Endothelial cell of umbilical vein (primary cell): Measurements from ENCODE around the gene THSD4. TPM values are rescaled to one million over a fixed set of nuclear protein-coding genes. Genes with fewer than 3 reads are reported as not detected.

Experiments used
- BruUV-seq: library from RNA; stranded (reverse); fragments of 400-500 nt; replicated peaks from 2 replicates; lab custom pipeline; 2021; lab: Mats Ljungman, UMichigan
- CTCF ChIA-PET: fragments of 300-600, 350-600 bp; sonication (Branson Sonifier 250); formaldehyde crosslinking; loops from one replicate; lab custom pipeline; 2021; ENCODE audit warnings: antibody characterized with exemption, inconsistent platforms; lab: Charles Lee
- POLR2A ChIA-PET: fragments of 300-600, 350-600 bp; sonication (Branson Sonifier 250); formaldehyde crosslinking; loops from one replicate; lab custom pipeline; 2021; ENCODE audit warnings: antibody characterized with exemption, inconsistent platforms; lab: Charles Lee
- DNase-seq: peaks from one replicate; pipeline ENCODE4 v3.0.0-alpha.2; 2011; ENCODE audit warnings: low read depth, low spot score
- FAIRE-seq: peaks from 2 replicates; lab custom pipeline; 2011; peaks lifted over from hg19 to GRCh38; lab: Jason Lieb, UNC
- H2AFZ ChIP-seq: 2 replicates; pipeline ENCODE4 v1.6.0; 2012; ENCODE audit warnings: low read depth, low read length, control low read depth, inconsistent platforms
- H3K27ac ChIP-seq: 2 replicates; pipeline ENCODE4 v1.5.1; 2011; ENCODE audit warnings: low read depth, mild to moderate bottlenecking, control low read depth, low read length, moderate library complexity; ENCODE audit not compliant: insufficient read depth
- H3K27me3 ChIP-seq, 2 experiments: 2 replicates each; pipeline versions ENCODE4 v1.6.0 to v1.6.1; 2011; ENCODE audit warnings: low read length in 2 of 2, mixed read lengths in 1 of 2; ENCODE audit not compliant: control insufficient read depth in 2 of 2, insufficient read depth in 2 of 2
- H3K36me3 ChIP-seq, 2 experiments: 2 replicates in 1 of 2; 3 replicates in 1 of 2; pipeline ENCODE4 v1.5.1; 2011; ENCODE audit warnings: low read length in 2 of 2, mild to moderate bottlenecking in 1 of 2, moderate library complexity in 1 of 2; ENCODE audit not compliant: control insufficient read depth in 2 of 2, insufficient read depth in 2 of 2; ENCODE audit errors: extremely low read depth in 1 of 2
- H3K4me1 ChIP-seq: 3 replicates; pipeline ENCODE4 v1.5.1; 2011; ENCODE audit warnings: mild to moderate bottlenecking, low read length; ENCODE audit not compliant: control insufficient read depth, insufficient read depth; ENCODE audit errors: extremely low read depth
- H3K4me2 ChIP-seq: 2 replicates; pipeline ENCODE4 v1.6.1; 2011; ENCODE audit warnings: low read length, control low read depth, mixed read lengths; ENCODE audit not compliant: insufficient read depth
- H3K4me3 ChIP-seq, 3 experiments: fragments of 200-600 bp in 1 of 3; sonication (generic), shearing (Covaris generic) in 1 of 3; replicated peaks in 1 of 3; 2 replicates each; pipeline ENCODE4 v1.5.1; 2011 to 2016; ENCODE audit warnings: control low read depth in 3 of 3, low read length in 3 of 3, mild to moderate bottlenecking in 2 of 3, inconsistent platforms in 1 of 3, low read depth in 1 of 3, moderate library complexity in 1 of 3; ENCODE audit not compliant: insufficient read depth in 1 of 3
- H3K79me2 ChIP-seq: 2 replicates; pipeline ENCODE4 v1.6.0; 2012; ENCODE audit warnings: low read length, inconsistent platforms; ENCODE audit not compliant: control insufficient read depth, insufficient read depth
- H3K9ac ChIP-seq: replicated peaks from 2 replicates; pipeline ENCODE3; 2011; ENCODE audit warnings: low read length, control low read depth; ENCODE audit not compliant: insufficient read depth; ENCODE audit errors: extremely low read depth
- H3K9me1 ChIP-seq: replicated peaks from 3 replicates; pipeline ENCODE4 v1.6.0; 2011; ENCODE audit warnings: mild to moderate bottlenecking, low read length; ENCODE audit not compliant: control insufficient read depth, insufficient read depth; ENCODE audit errors: extremely low read depth
- H3K9me3 ChIP-seq: replicated peaks from 2 replicates; pipeline ENCODE4 v1.5.1; 2012; ENCODE audit warnings: low read length, inconsistent platforms; ENCODE audit not compliant: control insufficient read depth, insufficient read depth
- H4K20me1 ChIP-seq: replicated peaks from 2 replicates; pipeline ENCODE3; 2011; ENCODE audit warnings: mild to moderate bottlenecking, low read length; ENCODE audit not compliant: control insufficient read depth, insufficient read depth; ENCODE audit errors: extremely low read depth
- EZH2 ChIP-seq: IDR thresholded peaks from 2 replicates; pipeline ENCODE4 v1.6.1; 2012; ENCODE audit warnings: borderline replicate concordance, low read depth, mild to moderate bottlenecking, moderate library complexity, low read length, inconsistent platforms; ENCODE audit not compliant: severe bottlenecking
- FOS ChIP-seq: IDR thresholded peaks from 2 replicates; pipeline ENCODE4 v1.6.1; 2011; ENCODE audit warnings: mild to moderate bottlenecking, low read length, moderate library complexity, borderline replicate concordance; ENCODE audit not compliant: insufficient read depth
- GATA2 ChIP-seq: IDR thresholded peaks from 2 replicates; pipeline ENCODE4 v1.7.0; 2011; ENCODE audit warnings: low read depth, mild to moderate bottlenecking, moderate library complexity, mixed read lengths, low read length; ENCODE audit not compliant: insufficient read length, insufficient read depth
- JUN ChIP-seq: IDR thresholded peaks from 2 replicates; pipeline ENCODE4 v1.6.1; 2011; ENCODE audit warnings: borderline replicate concordance, low read depth; ENCODE audit not compliant: insufficient read length, insufficient read depth
- MYC ChIP-seq: IDR thresholded peaks from one replicate; pipeline ENCODE4 v1.6.1; 2011; ENCODE audit warnings: mild to moderate bottlenecking, low read depth, low read length
- POLR2A ChIP-seq: IDR thresholded peaks from 2 replicates; pipeline ENCODE4 v1.6.1; 2012; ENCODE audit warnings: low read depth, mild to moderate bottlenecking, control low read depth, low read length
- POLR2AphosphoS5 ChIP-seq: IDR thresholded peaks from 2 replicates; pipeline ENCODE4 v1.6.1; 2012; ENCODE audit warnings: low read depth, mild to moderate bottlenecking, control low read depth, low read length, moderate library complexity; ENCODE audit not compliant: insufficient read depth
- dilution Hi-C: fragments of 300-500 bp; cut with MboI; formaldehyde crosslinking; loops from one replicate; pipeline ENCODE4 v1.15.0; 2019; ENCODE audit warnings: low sequenced_read_pairs; ENCODE audit not compliant: extremely low pct_ligation_motif_present
- intact Hi-C: fragments of 100-400 bp; cut with micrococcal nuclease; formaldehyde crosslinking; loops from one replicate; pipeline ENCODE4 v1.10.0; 2022
- polyA plus RNA-seq, 4 experiments: library from polyadenylated mRNA; depleted of rRNA in 3 of 4; stranded (reverse) in 3 of 4; unstranded in 1 of 4; fragments of >200 nt; gene quantifications; 2 replicates each; pipeline versions ENCODE4 v1.2.1 to v1.2.3, GENCODE V29; 2011 to 2012; ENCODE audit warnings: missing spikeins in 1 of 4
- total RNA-seq: library from RNA; stranded (reverse); gene quantifications from 2 replicates; pipeline ENCODE4 v1.2.3, GENCODE V29; 2021
- TF ChIP-seq, protein P1 (sequence below): IDR thresholded peaks from 2 replicates; pipeline ENCODE4 v1.6.1; 2011; ENCODE audit not compliant: insufficient read depth, insufficient read length
- TF ChIP-seq, protein P2 (sequence below), 2 donors: IDR thresholded peaks; 1 replicate in 1 of 2; 2 replicates in 1 of 2; pipeline ENCODE4 v1.5.1; 2011; ENCODE audit warnings: low read length in 2 of 2, mild to moderate bottlenecking in 2 of 2, moderate library complexity in 2 of 2, control low read depth in 1 of 2, inconsistent platforms in 1 of 2, low read depth in 1 of 2; ENCODE audit not compliant: insufficient read depth in 1 of 2; ENCODE audit errors: extremely low read depth in 1 of 2

The THSD4 gene
- total and polyA plus RNA-seq, 2 donors (not counting 3 experiments of a cell fraction or from before 2014, with no cell fraction given) = 9.9 to 25.4 TPM

DNA sequence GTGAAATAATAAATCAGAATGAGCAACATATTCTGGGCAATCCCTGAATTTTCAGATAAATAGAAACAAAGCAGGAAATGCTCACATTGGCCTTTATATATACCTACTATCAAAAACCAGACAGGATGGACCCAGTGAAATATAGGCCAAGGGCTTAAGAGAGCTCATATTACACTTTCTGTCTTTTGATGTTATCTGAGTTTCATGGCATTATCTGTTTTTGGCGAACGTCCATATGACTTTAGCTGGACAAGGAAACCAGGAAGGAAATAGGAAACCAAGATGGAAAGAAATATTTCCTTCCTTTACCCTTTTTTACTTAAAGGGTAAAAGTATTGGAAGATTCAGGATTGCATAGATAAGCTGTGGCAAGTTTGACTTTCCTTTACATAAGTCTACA is 274.8 kb downstream of the THSD4 start:
- Histone ChIP-seq H3K27ac (no peak overlapping the region), H3K9me3 (no peaks in the 10 kb centered on the region), H2AFZ (no peak overlapping the region), H3K4me2 (no peak overlapping the region), H3K79me2 (no peaks in the 10 kb centered on the region), H3K4me1 (peaks cover 7% of the 10 kb centered on the region), H3K4me3 (no peak overlapping the region), H3K36me3 (no peaks in the 10 kb centered on the region), H3K27me3 (no peaks in the 10 kb centered on the region), H4K20me1 (no peaks in the 10 kb centered on the region), H3K9me1 (no peaks in the 10 kb centered on the region), H3K9ac (no peak overlapping the region)
- FAIRE-seq = peak; percentile 76
- ChIA-PET POLR2A (no interaction called here), CTCF (interaction anchor here (0.8 to 2.0 kb wide), 6 partner anchors 10 to 354 kb away, joined by 3 to 7 read pairs (median 3); no protein-coding TSS in a partner anchor)
- BruUV-seq = no TSS peak
- dilution Hi-C loops (no loop called here), intact Hi-C loops (no loop called here)
- no peak for TF ChIP-seq MYC
- no peak for TF ChIP-seq JUN
- TF ChIP-seq, protein P1, sequence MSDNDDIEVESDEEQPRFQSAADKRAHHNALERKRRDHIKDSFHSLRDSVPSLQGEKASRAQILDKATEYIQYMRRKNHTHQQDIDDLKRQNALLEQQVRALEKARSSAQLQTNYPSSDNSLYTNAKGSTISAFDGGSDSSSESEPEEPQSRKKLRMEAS = no peak
- TF ChIP-seq, protein P2, sequence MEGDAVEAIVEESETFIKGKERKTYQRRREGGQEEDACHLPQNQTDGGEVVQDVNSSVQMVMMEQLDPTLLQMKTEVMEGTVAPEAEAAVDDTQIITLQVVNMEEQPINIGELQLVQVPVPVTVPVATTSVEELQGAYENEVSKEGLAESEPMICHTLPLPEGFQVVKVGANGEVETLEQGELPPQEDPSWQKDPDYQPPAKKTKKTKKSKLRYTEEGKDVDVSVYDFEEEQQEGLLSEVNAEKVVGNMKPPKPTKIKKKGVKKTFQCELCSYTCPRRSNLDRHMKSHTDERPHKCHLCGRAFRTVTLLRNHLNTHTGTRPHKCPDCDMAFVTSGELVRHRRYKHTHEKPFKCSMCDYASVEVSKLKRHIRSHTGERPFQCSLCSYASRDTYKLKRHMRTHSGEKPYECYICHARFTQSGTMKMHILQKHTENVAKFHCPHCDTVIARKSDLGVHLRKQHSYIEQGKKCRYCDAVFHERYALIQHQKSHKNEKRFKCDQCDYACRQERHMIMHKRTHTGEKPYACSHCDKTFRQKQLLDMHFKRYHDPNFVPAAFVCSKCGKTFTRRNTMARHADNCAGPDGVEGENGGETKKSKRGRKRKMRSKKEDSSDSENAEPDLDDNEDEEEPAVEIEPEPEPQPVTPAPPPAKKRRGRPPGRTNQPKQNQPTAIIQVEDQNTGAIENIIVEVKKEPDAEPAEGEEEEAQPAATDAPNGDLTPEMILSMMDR (IDR thresholded peaks at IDR 0.05; ENCODE audit: extremely low read depth in 1 of 2, insufficient read depth in 1 of 2, low read depth in 1 of 2, low read length in 2 of 2) = no peak
- no peak for TF ChIP-seq EZH2
- TF ChIP-seq FOS = no peak
- no peak for TF ChIP-seq GATA2
- no peak for TF ChIP-seq POLR2A
- no peak for TF ChIP-seq POLR2AphosphoS5
- DNase-seq = no peak
